Measurements from ENCODE around the gene SDK1.

DNA sequence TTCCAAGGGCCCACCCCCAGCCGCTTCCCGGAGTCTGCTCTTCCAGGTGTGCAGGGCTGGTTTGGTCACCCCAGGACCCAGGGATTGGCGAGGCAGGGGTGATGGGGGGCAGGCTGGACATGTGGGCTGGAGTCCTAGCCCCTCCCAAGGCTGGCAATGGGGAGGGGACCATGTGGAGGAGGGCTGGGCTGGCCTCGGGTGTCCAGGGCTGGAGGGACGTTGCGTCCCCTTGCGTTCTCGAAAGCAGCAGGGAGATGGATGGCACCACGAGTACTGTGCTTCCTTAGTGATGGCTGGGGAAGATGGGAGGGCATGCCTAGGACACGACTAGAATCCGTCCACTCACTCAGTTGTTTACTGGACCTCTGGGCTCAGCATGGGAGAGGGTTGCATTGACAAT is 848.6 kb downstream of the SDK1 start:
- TF ChIP-seq EP300 (IDR thresholded peaks at IDR 0.05): no peak
- TF ChIP-seq, protein P1, sequence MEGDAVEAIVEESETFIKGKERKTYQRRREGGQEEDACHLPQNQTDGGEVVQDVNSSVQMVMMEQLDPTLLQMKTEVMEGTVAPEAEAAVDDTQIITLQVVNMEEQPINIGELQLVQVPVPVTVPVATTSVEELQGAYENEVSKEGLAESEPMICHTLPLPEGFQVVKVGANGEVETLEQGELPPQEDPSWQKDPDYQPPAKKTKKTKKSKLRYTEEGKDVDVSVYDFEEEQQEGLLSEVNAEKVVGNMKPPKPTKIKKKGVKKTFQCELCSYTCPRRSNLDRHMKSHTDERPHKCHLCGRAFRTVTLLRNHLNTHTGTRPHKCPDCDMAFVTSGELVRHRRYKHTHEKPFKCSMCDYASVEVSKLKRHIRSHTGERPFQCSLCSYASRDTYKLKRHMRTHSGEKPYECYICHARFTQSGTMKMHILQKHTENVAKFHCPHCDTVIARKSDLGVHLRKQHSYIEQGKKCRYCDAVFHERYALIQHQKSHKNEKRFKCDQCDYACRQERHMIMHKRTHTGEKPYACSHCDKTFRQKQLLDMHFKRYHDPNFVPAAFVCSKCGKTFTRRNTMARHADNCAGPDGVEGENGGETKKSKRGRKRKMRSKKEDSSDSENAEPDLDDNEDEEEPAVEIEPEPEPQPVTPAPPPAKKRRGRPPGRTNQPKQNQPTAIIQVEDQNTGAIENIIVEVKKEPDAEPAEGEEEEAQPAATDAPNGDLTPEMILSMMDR (IDR thresholded peaks at IDR 0.05): no peak
- no peak for TF ChIP-seq POLR2A (IDR thresholded peaks at IDR 0.05)
- TF ChIP-seq POLR2AphosphoS5 (IDR thresholded peaks at IDR 0.05): no peak
